Mesenchymal stem cell (in vitro differentiated cells and primary cell): ENCODE data around the gene BBS5. TPM values are rescaled to one million over a fixed set of nuclear protein-coding genes. Genes with fewer than 3 reads are reported as not detected.
"Not testable (repeated sequence)": the region's sequence is repeated elsewhere in the genome, so short reads cannot be mapped to it uniquely, and the experiment has no call there.

Experiments
- DNase-seq: peaks from one replicate; pipeline ENCODE4 v3.0.0-alpha.2; 2013
- H2AFZ ChIP-seq: one replicate; pipeline ENCODE4 v1.6.1; 2013; ENCODE audit warnings: low read depth, mild to moderate bottlenecking, control low read depth, inconsistent platforms, low read length, moderate library complexity
- H2AK5ac ChIP-seq: 2 replicates; pipeline ENCODE4 v1.6.1; 2013; ENCODE audit warnings: low read length, moderate library complexity, mild to moderate bottlenecking, inconsistent platforms; ENCODE audit not compliant: severe bottlenecking
- H2BK120ac ChIP-seq: one replicate; pipeline ENCODE4 v1.6.1; 2013; ENCODE audit warnings: low read depth, mild to moderate bottlenecking, inconsistent platforms, low read length, moderate library complexity
- H2BK12ac ChIP-seq, 2 experiments: one replicate each; pipeline ENCODE4 v1.6.1; 2013; ENCODE audit warnings: inconsistent platforms in 2 of 2, low read length in 2 of 2, mild to moderate bottlenecking in 2 of 2, moderate library complexity in 2 of 2, control low read depth in 1 of 2
- H2BK15ac ChIP-seq: one replicate; pipeline ENCODE4 v1.6.1; 2013; ENCODE audit warnings: mild to moderate bottlenecking, low read depth, inconsistent platforms; ENCODE audit not compliant: poor library complexity, severe bottlenecking
- H2BK5ac ChIP-seq: 2 replicates; pipeline ENCODE4 v1.6.1; 2013; ENCODE audit warnings: low read depth, mild to moderate bottlenecking, low read length, control low read depth, inconsistent platforms; ENCODE audit not compliant: poor library complexity, severe bottlenecking
- H3K14ac ChIP-seq, 2 experiments: one replicate each; pipeline ENCODE4 v1.6.1; 2013; ENCODE audit warnings: inconsistent platforms in 2 of 2, low read length in 2 of 2, control low read depth in 1 of 2, mild to moderate bottlenecking in 1 of 2, moderate library complexity in 1 of 2
- H3K18ac ChIP-seq, 2 experiments: one replicate each; pipeline ENCODE4 v1.6.1; 2013; ENCODE audit warnings: inconsistent platforms in 2 of 2, low read length in 2 of 2, control low read depth in 1 of 2, low read depth in 1 of 2, mild to moderate bottlenecking in 1 of 2
- H3K23ac ChIP-seq, 2 experiments: one replicate each; pipeline ENCODE4 v1.6.1; 2013; ENCODE audit warnings: inconsistent platforms in 2 of 2, low read length in 2 of 2, mild to moderate bottlenecking in 2 of 2, moderate library complexity in 2 of 2, control low read depth in 1 of 2
- H3K27ac ChIP-seq: 2 replicates; pipeline ENCODE4 v1.5.1; 2013; ENCODE audit warnings: mild to moderate bottlenecking, moderate library complexity, low read length, control low read depth, inconsistent platforms; ENCODE audit not compliant: poor library complexity, severe bottlenecking
- H3K27me3 ChIP-seq, 2 experiments: 2 replicates each; pipeline versions ENCODE4 v1.6.1 to v1.7.0; 2013; ENCODE audit warnings: low read length in 2 of 2, mild to moderate bottlenecking in 2 of 2, moderate library complexity in 2 of 2, control low read depth in 1 of 2, inconsistent platforms in 1 of 2; ENCODE audit not compliant: control insufficient read depth in 1 of 2, insufficient read depth in 1 of 2
- H3K36me3 ChIP-seq, 2 experiments: 2 replicates each; pipeline versions ENCODE4 v1.6.1 to v1.7.0; 2013; ENCODE audit warnings: low read length in 2 of 2, control low read depth in 1 of 2, inconsistent platforms in 1 of 2, low read depth in 1 of 2, mild to moderate bottlenecking in 1 of 2; ENCODE audit not compliant: insufficient read depth in 2 of 2, control insufficient read depth in 1 of 2
- H3K4ac ChIP-seq, 2 experiments: one replicate each; pipeline ENCODE4 v1.6.1; 2013; ENCODE audit warnings: inconsistent platforms in 2 of 2, low read length in 2 of 2, mild to moderate bottlenecking in 2 of 2, moderate library complexity in 2 of 2, control low read depth in 1 of 2, low read depth in 1 of 2
- H3K4me1 ChIP-seq: 2 replicates; pipeline ENCODE4 v1.6.1; 2013; ENCODE audit warnings: low read depth, low read length, control low read depth; ENCODE audit not compliant: control insufficient read depth, insufficient read depth
- H3K4me2 ChIP-seq: 2 replicates; pipeline ENCODE4 v1.6.1; 2013; ENCODE audit warnings: low read length, mild to moderate bottlenecking, inconsistent platforms; ENCODE audit not compliant: poor library complexity, severe bottlenecking
- H3K4me3 ChIP-seq, 2 experiments: 2 replicates each; pipeline versions ENCODE4 v1.5.1 to v1.7.0; 2013; ENCODE audit warnings: low read length in 2 of 2, mild to moderate bottlenecking in 2 of 2, control low read depth in 1 of 2, low read depth in 1 of 2; ENCODE audit not compliant: insufficient read depth in 1 of 2
- H3K79me1 ChIP-seq: replicated peaks from 2 replicates; pipeline ENCODE4 v1.6.1; 2013; ENCODE audit warnings: mild to moderate bottlenecking, control low read depth, low read length, inconsistent platforms; ENCODE audit not compliant: poor library complexity, severe bottlenecking
- H3K9ac ChIP-seq: 2 replicates; pipeline ENCODE4 v1.7.0; 2013; ENCODE audit warnings: mild to moderate bottlenecking, low read length, moderate library complexity
- H3K9me3 ChIP-seq: 2 replicates; pipeline ENCODE4 v1.7.0; 2013; ENCODE audit warnings: mild to moderate bottlenecking, low read length; ENCODE audit not compliant: control insufficient read depth
- H4K8ac ChIP-seq: one replicate; pipeline ENCODE4 v1.6.1; 2013; ENCODE audit warnings: inconsistent platforms, mild to moderate bottlenecking, low read length, moderate library complexity
- H4K91ac ChIP-seq: one replicate; pipeline ENCODE4 v1.6.1; 2013; ENCODE audit warnings: mild to moderate bottlenecking, low read length, inconsistent platforms
- WGBS: methylation state at CpG from one replicate; pipeline ENCODE4 v1.1.7; 2013; ENCODE audit warnings: mixed read lengths; 5-methylcytosine and 5-hydroxymethylcytosine counted together
- polyA plus RNA-seq, 2 experiments: library from polyadenylated mRNA; stranded (reverse); fragments of 200-250 nt; gene quantifications; one replicate each; pipeline ENCODE4 v1.2.3, GENCODE V29; 2013

BBS5 gene
- polyA plus RNA-seq (2013, experiment 1 of 2) = 4.5 TPM
- 4.5 TPM for polyA plus RNA-seq (2013, experiment 2 of 2)

DNA sequence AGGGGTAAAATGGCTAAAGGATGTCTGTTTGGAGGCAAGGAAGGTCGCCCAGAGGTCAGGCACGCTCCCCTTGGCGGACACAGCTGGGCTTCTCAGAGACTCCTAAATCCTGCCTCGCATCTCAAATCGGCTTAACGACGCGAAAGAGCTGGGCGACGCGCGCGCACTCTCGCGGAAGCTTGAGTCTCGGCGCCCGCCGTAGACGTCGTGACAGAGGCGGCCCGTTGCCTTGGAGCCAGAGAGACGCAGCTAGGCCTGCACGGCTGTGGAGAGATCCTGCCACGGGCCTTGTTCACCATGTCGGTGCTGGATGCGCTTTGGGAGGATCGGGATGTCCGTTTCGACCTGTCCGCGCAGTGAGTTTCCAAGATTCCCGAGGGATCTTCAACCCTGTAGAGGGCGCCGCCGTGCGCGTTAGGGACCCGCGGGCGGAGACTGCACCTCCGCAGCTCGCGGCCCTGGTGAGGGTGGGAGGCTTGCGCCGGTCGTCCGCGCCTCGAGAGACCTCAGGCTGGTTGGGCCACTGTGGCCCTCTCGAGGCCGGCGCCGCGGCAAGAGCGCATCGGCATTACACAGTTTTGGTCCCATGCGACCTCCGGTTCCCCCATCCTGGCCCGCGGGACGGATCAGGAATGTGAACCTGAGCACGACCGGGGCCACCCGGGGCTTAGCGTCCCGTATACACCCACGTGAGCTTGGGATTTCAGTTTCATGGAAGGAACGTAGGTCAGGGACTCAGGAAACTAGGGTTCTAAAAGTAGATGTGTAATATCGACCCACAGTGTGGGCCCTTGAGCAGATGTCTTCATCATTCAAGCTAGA lies at the start of gene BBS5:
BBS5 (plus strand) TSS at position 238 of the 822 bp plus-strand sequence; CDS start at position 298, 60 bp downstream.
- H2BK120ac ChIP-seq = no peak within 1 kb of the TSS
- H3K18ac ChIP-seq = peak within 1 kb of the TSS; percentile 43 to 85
- DNase-seq = peak; percentile 87
- WGBS = 7% methylated on average over 71 of the region's 71 CpGs
- H3K14ac ChIP-seq = peak within 1 kb of the TSS in 1 of 2 experiments; percentile 24
- H3K4me2 ChIP-seq = peak within 1 kb of the TSS; percentile 75
- peak within 1 kb of the TSS; percentile 38 for H2BK15ac ChIP-seq
- H3K79me1 ChIP-seq = peaks cover 2% of the 10 kb centered on the region
- H3K9me3 ChIP-seq = no peaks in the 10 kb centered on the region
- H4K91ac ChIP-seq = peak within 1 kb of the TSS; percentile 28
- no peaks in the 10 kb centered on the region for H3K27me3 ChIP-seq
- peak within 1 kb of the TSS; percentile 94 for H4K8ac ChIP-seq
- H3K4me1 ChIP-seq = peaks cover 1% of the 10 kb centered on the region
- H3K23ac ChIP-seq = peak within 1 kb of the TSS in 1 of 2 experiments; percentile 4
- peak within 1 kb of the TSS; percentile 75 to 91 for H3K4me3 ChIP-seq
- H2BK12ac ChIP-seq = peak within 1 kb of the TSS in 1 of 2 experiments; percentile 35
- H2BK5ac ChIP-seq = no peak within 1 kb of the TSS
- H2AK5ac ChIP-seq = no peak within 1 kb of the TSS
- peaks cover 3 to 28% of the 10 kb centered on the region in 2 experiments for H3K36me3 ChIP-seq
- peak within 1 kb of the TSS; percentile 92 for H3K9ac ChIP-seq
- no peak within 1 kb of the TSS for H3K27ac ChIP-seq
- H3K4ac ChIP-seq = no peak within 1 kb of the TSS
- peak within 1 kb of the TSS; percentile 65 for H2AFZ ChIP-seq

GRCh38 chr2:169431772-169432171 lies 47.5 kb upstream of the BBS5 start:
- not testable (repeated sequence) for H3K23ac ChIP-seq, H3K36me3 ChIP-seq, H3K18ac ChIP-seq, DNase-seq, H2BK12ac ChIP-seq, H4K8ac ChIP-seq, H3K4me2 ChIP-seq, H3K79me1 ChIP-seq, H4K91ac ChIP-seq, H3K27ac ChIP-seq, H3K4ac ChIP-seq, H3K9ac ChIP-seq, H3K14ac ChIP-seq, H2AK5ac ChIP-seq, H3K27me3 ChIP-seq, H2BK120ac ChIP-seq, H3K4me3 ChIP-seq, H3K4me1 ChIP-seq, H2BK15ac ChIP-seq, H2AFZ ChIP-seq, H3K9me3 ChIP-seq, H2BK5ac ChIP-seq

GRCh38 chr2:169434236-169434635 lies 45.1 kb upstream of the BBS5 start:
- not testable (repeated sequence) for H3K23ac ChIP-seq, H3K27me3 ChIP-seq, H2BK12ac ChIP-seq, H2BK120ac ChIP-seq, H3K9me3 ChIP-seq, H3K4me2 ChIP-seq, H4K91ac ChIP-seq, H3K9ac ChIP-seq, H3K4ac ChIP-seq, H2AK5ac ChIP-seq, DNase-seq, H3K4me1 ChIP-seq, H4K8ac ChIP-seq, H2BK5ac ChIP-seq, H3K27ac ChIP-seq, H3K18ac ChIP-seq, H3K4me3 ChIP-seq, H2BK15ac ChIP-seq, H3K14ac ChIP-seq, H3K36me3 ChIP-seq, H3K79me1 ChIP-seq, H2AFZ ChIP-seq
- WGBS = no CpG with 5 or more reads among the region's 1 CpG

DNA sequence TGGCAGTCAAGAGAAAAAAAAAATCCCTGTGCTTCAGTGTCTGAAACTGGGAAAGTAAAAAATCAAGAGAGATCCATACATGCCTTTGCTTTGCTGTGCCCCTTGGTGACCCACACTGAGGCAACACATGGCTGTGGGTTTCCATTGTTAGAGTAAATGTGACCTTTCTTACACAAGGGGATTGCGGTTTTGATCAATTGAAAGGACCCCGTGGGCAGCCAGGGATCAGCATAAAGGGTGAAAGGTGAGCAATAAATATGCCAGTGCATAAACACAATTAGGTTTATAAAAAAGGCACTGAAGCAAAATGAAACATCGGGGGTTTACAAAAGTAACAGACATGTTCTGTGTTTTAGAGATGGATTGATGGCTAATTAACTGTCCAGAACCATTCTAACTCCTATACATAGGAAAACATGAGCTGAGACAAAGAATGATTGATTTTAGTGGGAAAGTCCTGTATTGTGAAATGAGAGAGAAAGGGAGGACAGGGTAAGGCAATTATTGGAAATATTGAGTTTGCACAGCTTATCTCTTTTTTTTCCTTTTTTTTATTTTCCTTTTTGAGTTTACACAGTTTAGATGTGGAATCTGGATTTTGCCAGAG lies 40.7 kb upstream of the BBS5 start:
- H3K27ac ChIP-seq = no peak overlapping the region
- H3K36me3 ChIP-seq = no peaks in the 10 kb centered on the region
- H2BK5ac ChIP-seq = no peak overlapping the region
- H3K9me3 ChIP-seq = no peaks in the 10 kb centered on the region
- no peak overlapping the region for H3K18ac ChIP-seq
- H3K9ac ChIP-seq = no peak overlapping the region
- no peak overlapping the region for H2BK15ac ChIP-seq
- H3K23ac ChIP-seq = no peak overlapping the region
- no peak overlapping the region for H2AFZ ChIP-seq
- DNase-seq = peak; percentile 17
- H4K91ac ChIP-seq = no peak overlapping the region
- no peak overlapping the region for H4K8ac ChIP-seq
- WGBS = 32% methylated on average over 2 of the region's 3 CpGs
- no peak overlapping the region for H2AK5ac ChIP-seq
- no peak overlapping the region for H2BK12ac ChIP-seq
- no peak overlapping the region for H3K4ac ChIP-seq
- H3K4me3 ChIP-seq = no peak overlapping the region
- no peak overlapping the region for H2BK120ac ChIP-seq
- no peaks in the 10 kb centered on the region for H3K4me1 ChIP-seq
- H3K4me2 ChIP-seq = no peak overlapping the region
- H3K14ac ChIP-seq = no peak overlapping the region
- H3K79me1 ChIP-seq = no peaks in the 10 kb centered on the region
- H3K27me3 ChIP-seq = peaks cover 7 to 21% of the 10 kb centered on the region in 2 experiments
